H1 (cell line): ENCODE data around the gene BTBD16. TPM values are rescaled to one million over a fixed set of nuclear protein-coding genes. Genes with fewer than 3 reads are reported as not detected.

ENCODE experiments used
- CTCF ChIA-PET: fragments of 300-600 bp; sonication (Branson Sonifier 250); formaldehyde crosslinking; loops from one replicate; lab custom pipeline; 2021; ENCODE audit not compliant: partially characterized antibody; lab: Charles Lee
- POLR2A ChIA-PET: fragments of 300-600 bp; sonication (Branson Sonifier 250); formaldehyde crosslinking; loops from one replicate; lab custom pipeline; 2021; ENCODE audit warnings: inconsistent platforms; ENCODE audit not compliant: partially characterized antibody; lab: Charles Lee
- DNase-seq, 2 experiments: peaks; one replicate each; pipeline versions ENCODE4 v3.0.0 to v3.0.0-alpha.2; 2010 to 2022; ENCODE audit warnings: low spot score in 2 of 2, low read depth in 1 of 2, mixed read lengths in 1 of 2
- FAIRE-seq: peaks from 2 replicates; lab custom pipeline; 2011; peaks lifted over from hg19 to GRCh38; lab: Jason Lieb, UNC
- H2AFZ ChIP-seq: 2 replicates; pipeline ENCODE4 v1.8.1; 2012; ENCODE audit warnings: low read length, inconsistent platforms
- H2AK5ac ChIP-seq: 2 replicates; pipeline ENCODE4 v1.6.1; 2013; ENCODE audit warnings: low read depth, low read length
- H2BK120ac ChIP-seq: replicated peaks from 2 replicates; pipeline ENCODE3; 2013; ENCODE audit warnings: low read depth, low read length, inconsistent platforms
- H2BK12ac ChIP-seq: 2 replicates; pipeline ENCODE4 v1.6.1; 2013; ENCODE audit warnings: low read depth, low read length
- H2BK15ac ChIP-seq: 2 replicates; pipeline ENCODE4 v1.6.1; 2013; ENCODE audit warnings: low read length
- H2BK20ac ChIP-seq: 2 replicates; pipeline ENCODE4 v1.6.1; 2013; ENCODE audit warnings: low read length
- H2BK5ac ChIP-seq: 2 replicates; pipeline ENCODE4 v1.6.1; 2013; ENCODE audit warnings: low read depth, low read length
- H3K14ac ChIP-seq: 2 replicates; pipeline ENCODE4 v1.6.1; 2013; ENCODE audit warnings: inconsistent platforms; ENCODE audit not compliant: insufficient read length
- H3K18ac ChIP-seq: 2 replicates; pipeline ENCODE4 v1.6.1; 2013; ENCODE audit warnings: low read length; ENCODE audit errors: extremely low read depth
- H3K23ac ChIP-seq: 2 replicates; pipeline ENCODE4 v1.6.1; 2013; ENCODE audit warnings: inconsistent platforms; ENCODE audit not compliant: insufficient read length
- H3K23me2 ChIP-seq: 2 replicates; pipeline ENCODE4 v1.6.1; 2013; ENCODE audit warnings: low read depth, low read length
- H3K27ac ChIP-seq: 2 replicates; pipeline ENCODE4 v1.6.1; 2011; ENCODE audit warnings: low read depth, low read length, inconsistent platforms
- H3K27me3 ChIP-seq, 4 experiments: replicated peaks in 1 of 4; 1 replicate in 1 of 4; 2 replicates in 3 of 4; pipeline versions ENCODE4 v1.6.1 to v1.8.1; 2011 to 2013; ENCODE audit warnings: low read length in 3 of 4, mild to moderate bottlenecking in 3 of 4, inconsistent platforms in 2 of 4, mixed read lengths in 2 of 4, moderate library complexity in 1 of 4; ENCODE audit not compliant: control insufficient read depth in 3 of 4, insufficient read depth in 3 of 4; ENCODE audit errors: extremely low read depth in 1 of 4
- H3K36me3 ChIP-seq, 4 experiments: 2 replicates each; pipeline versions ENCODE4 v1.6.1 to v1.8.1; 2011 to 2013; ENCODE audit warnings: mild to moderate bottlenecking in 4 of 4, low read length in 3 of 4, moderate library complexity in 2 of 4, control low read depth in 1 of 4, inconsistent platforms in 1 of 4; ENCODE audit not compliant: insufficient read depth in 4 of 4, control insufficient read depth in 2 of 4
- H3K4ac ChIP-seq: replicated peaks from 2 replicates; pipeline ENCODE3; 2013; ENCODE audit warnings: low read length, low read depth, mixed read lengths, inconsistent platforms; ENCODE audit not compliant: insufficient read length
- H3K4me1 ChIP-seq, 4 experiments: replicated peaks in 1 of 4; 1 replicate in 1 of 4; 2 replicates in 3 of 4; pipeline versions ENCODE4 v1.6.1 to v1.8.1; 2011 to 2013; ENCODE audit warnings: low read length in 3 of 4, inconsistent platforms in 2 of 4, mixed read lengths in 1 of 4; ENCODE audit not compliant: insufficient read depth in 4 of 4, control insufficient read depth in 3 of 4
- H3K4me2 ChIP-seq, 2 experiments: 2 replicates each; pipeline versions ENCODE4 v1.6.1 to v1.8.1; 2011 to 2013; ENCODE audit warnings: low read depth in 2 of 2, low read length in 2 of 2, control low read depth in 1 of 2, inconsistent platforms in 1 of 2, mild to moderate bottlenecking in 1 of 2; ENCODE audit not compliant: insufficient read depth in 1 of 2
- H3K4me3 ChIP-seq, 4 experiments: fragments of 200-600, 300-600 bp in 1 of 4; sonication (generic), shearing (Covaris generic), sonication (Bioruptor Twin) in 1 of 4; 2 replicates each; pipeline versions ENCODE4 v1.5.1 to v1.8.1; 2011 to 2016; ENCODE audit warnings: low read length in 4 of 4, low read depth in 3 of 4, control low read depth in 2 of 4, inconsistent platforms in 2 of 4, mild to moderate bottlenecking in 2 of 4, mixed read lengths in 1 of 4, moderate library complexity in 1 of 4; ENCODE audit not compliant: insufficient read depth in 2 of 4; ENCODE audit errors: extremely low read depth in 1 of 4
- H3K56ac ChIP-seq: replicated peaks from 2 replicates; pipeline ENCODE3; 2013; ENCODE audit warnings: low read depth, mild to moderate bottlenecking, mixed read lengths, low read length, inconsistent platforms; ENCODE audit not compliant: insufficient read length
- H3K79me1 ChIP-seq: 2 replicates; pipeline ENCODE4 v1.6.1; 2013; ENCODE audit warnings: low read depth, low read length, control low read depth
- H3K79me2 ChIP-seq, 2 experiments: 2 replicates each; pipeline versions ENCODE4 v1.6.1 to v1.8.1; 2012 to 2013; ENCODE audit warnings: low read length in 2 of 2, mild to moderate bottlenecking in 2 of 2, inconsistent platforms in 1 of 2; ENCODE audit not compliant: insufficient read depth in 2 of 2, control insufficient read depth in 1 of 2
- H3K9ac ChIP-seq, 4 experiments: replicated peaks in 1 of 4; 1 replicate in 1 of 4; 2 replicates in 3 of 4; pipeline versions ENCODE4 v1.6.1 to v1.8.1; 2011 to 2013; ENCODE audit warnings: low read depth in 3 of 4, low read length in 3 of 4, control low read depth in 2 of 4, mild to moderate bottlenecking in 2 of 4, moderate library complexity in 2 of 4, inconsistent platforms in 1 of 4; ENCODE audit errors: extremely low read depth in 1 of 4
- H3K9me3 ChIP-seq, 2 experiments: 2 replicates each; pipeline versions ENCODE4 v1.6.1 to v1.8.1; 2012 to 2013; ENCODE audit warnings: mild to moderate bottlenecking in 2 of 2, moderate library complexity in 2 of 2, control low read depth in 1 of 2, inconsistent platforms in 1 of 2, low read depth in 1 of 2, low read length in 1 of 2, mixed read lengths in 1 of 2; ENCODE audit not compliant: insufficient read depth in 2 of 2
- H4K20me1 ChIP-seq, 2 experiments: replicated peaks in 1 of 2; 2 replicates each; pipeline versions ENCODE3 to v1.8.1; 2011 to 2013; ENCODE audit warnings: inconsistent platforms in 2 of 2, low read length in 2 of 2, mild to moderate bottlenecking in 1 of 2; ENCODE audit not compliant: insufficient read depth in 2 of 2, control insufficient read depth in 1 of 2
- H4K5ac ChIP-seq: 2 replicates; pipeline ENCODE4 v1.6.1; 2013; ENCODE audit warnings: low read length, low read depth, mixed read lengths, inconsistent platforms; ENCODE audit not compliant: insufficient read length
- H4K8ac ChIP-seq: 2 replicates; pipeline ENCODE4 v1.8.0; 2013; ENCODE audit warnings: mild to moderate bottlenecking, moderate library complexity, low read length, inconsistent platforms; ENCODE audit not compliant: insufficient read depth; ENCODE audit errors: extremely low read depth
- H4K91ac ChIP-seq: replicated peaks from 2 replicates; pipeline ENCODE3; 2013; ENCODE audit warnings: low read length, mixed read lengths, inconsistent platforms; ENCODE audit not compliant: insufficient read length
- ATF3 ChIP-seq: IDR thresholded peaks from 2 replicates; pipeline ENCODE4 v1.6.1; 2011; ENCODE audit warnings: low read depth, mild to moderate bottlenecking, low read length; ENCODE audit not compliant: insufficient read depth
- BCL11A ChIP-seq, 2 experiments: IDR thresholded peaks; one replicate each; pipeline ENCODE4 v1.6.1; 2011; ENCODE audit warnings: low read depth in 2 of 2, low read length in 2 of 2, mild to moderate bottlenecking in 2 of 2
- EGR1 ChIP-seq: IDR thresholded peaks from 2 replicates; pipeline ENCODE4 v1.6.1; 2011; ENCODE audit warnings: low read depth, low read length, borderline replicate concordance
- NANOG ChIP-seq: IDR thresholded peaks from 2 replicates; pipeline ENCODE4 v1.6.1; 2011; ENCODE audit warnings: low read length, low read depth, mild to moderate bottlenecking, inconsistent platforms; ENCODE audit not compliant: insufficient read depth, poor library complexity, severe bottlenecking
- RXRA ChIP-seq: IDR thresholded peaks from 2 replicates; pipeline ENCODE4 v1.6.1; 2011; ENCODE audit warnings: low read depth, mild to moderate bottlenecking, low read length, moderate library complexity; ENCODE audit not compliant: insufficient read depth
- SIX5 ChIP-seq: IDR thresholded peaks from 2 replicates; pipeline ENCODE4 v1.6.1; 2011; ENCODE audit warnings: mild to moderate bottlenecking, low read depth, low read length
- TAF1 ChIP-seq: IDR thresholded peaks from 2 replicates; pipeline ENCODE4 v1.6.1; 2011; ENCODE audit warnings: mild to moderate bottlenecking, low read depth, low read length
- TCF12 ChIP-seq: IDR thresholded peaks from 2 replicates; pipeline ENCODE4 v1.6.1; 2011; ENCODE audit warnings: low read depth, mild to moderate bottlenecking, low read length
- TEAD4 ChIP-seq: IDR thresholded peaks from 2 replicates; pipeline ENCODE4 v1.6.1; 2012; ENCODE audit warnings: low read depth, low read length, inconsistent platforms, mixed read lengths
- USF2 ChIP-seq: IDR thresholded peaks from 2 replicates; pipeline ENCODE4 v1.6.1; 2011; ENCODE audit warnings: low read length, improper control_type of control experiment
- ZNF274 ChIP-seq: IDR thresholded peaks from 2 replicates; pipeline ENCODE4 v1.7.0; 2012; ENCODE audit warnings: low read length, borderline replicate concordance; ENCODE audit errors: extremely low read depth
- WGBS, 2 experiments: shearing (Covaris generic) in 1 of 2; methylation state at CpG; one replicate each; pipeline versions ENCODE4 v1.1.6 to v1.1.7; 2013 to 2015; ENCODE audit warnings: low lambda C conversion rate in 2 of 2, mixed read lengths in 2 of 2, inconsistent platforms in 1 of 2, low coverage in 1 of 2, missing lambda C conversion rate in 1 of 2; ENCODE audit not compliant: insufficient replicate concordance in 2 of 2, insufficient coverage in 1 of 2, insufficient read length in 1 of 2; ENCODE audit errors: extremely low coverage in 1 of 2, missing lambda C conversion rate in 1 of 2; 5-methylcytosine and 5-hydroxymethylcytosine counted together
- polyA plus RNA-seq, 7 experiments: library from polyadenylated mRNA; depleted of rRNA in 3 of 7; stranded (reverse) in 5 of 7; unstranded in 2 of 7; fragments of >200 nt in 5 of 7; fragments of 200-250 nt in 2 of 7; gene quantifications; 1 replicate in 5 of 7; 2 replicates in 1 of 7; 4 replicates in 1 of 7; pipeline versions ENCODE4 v1.2.1 to v1.2.3, GENCODE V29; 2011 to 2013; ENCODE audit warnings: missing spikeins in 2 of 7, mixed read lengths in 2 of 7
- total RNA-seq: library from RNA; stranded (reverse); fragmentation: NEBNext Ultra II Directional; extraction: Animal tissue kit (Norgen Biotek cat#: 25700); gene quantifications from 2 replicates; pipeline ENCODE4 v1.2.1, GENCODE V29; 2021

BTBD16 gene
- total and polyA plus RNA-seq, 2 of the 8 experiments (the other 6 are each of a cell fraction or from before 2014, with no cell fraction given), result 0.05 TPM; not detected in 1

GRCh38 chr10:122269059-122269687 is 1.9 kb upstream of the BTBD16 start:
- Histone ChIP-seq H3K9ac (no peak overlapping the region), H3K4me1 (peaks cover 0 to 2% (median 0%) of the 10 kb centered on the region in 4 experiments; a peak in 2 of 7 replicates), H2BK120ac (no peak overlapping the region), H3K23me2 (no peaks in the 10 kb centered on the region), H3K4me3 (no peak overlapping the region), H4K5ac (no peak overlapping the region), H4K8ac (no peak overlapping the region), H3K18ac (no peak overlapping the region), H3K23ac (no peak overlapping the region), H3K27me3 (no peaks in the 10 kb centered on the region; a peak in 1 of 7 replicates), H2BK12ac (no peak overlapping the region), H2AFZ (no peak overlapping the region), H4K20me1 (peaks cover 0 to 4% of the 10 kb centered on the region in 2 experiments), H3K4ac (no peak overlapping the region), H3K79me2 (no peaks in the 10 kb centered on the region), H2BK20ac (no peak overlapping the region), H2AK5ac (no peak overlapping the region), H2BK5ac (no peak overlapping the region), H2BK15ac (no peak overlapping the region), H3K14ac (no peak overlapping the region), H3K79me1 (no peaks in the 10 kb centered on the region), H4K91ac (no peak overlapping the region), H3K56ac (no peak overlapping the region), H3K9me3 (no peaks in the 10 kb centered on the region), H3K4me2 (no peak overlapping the region), H3K36me3 (peaks cover 0 to 4% (median under 1%) of the 10 kb centered on the region in 4 experiments; a peak in 1 of 8 replicates), H3K27ac (no peak overlapping the region)
- FAIRE-seq, result no peak
- ChIA-PET CTCF (interaction anchor here (0.6 to 5.4 kb wide), 29 partner anchors 9 to 380 kb away, joined by 3 to 58 read pairs (median 6); no protein-coding TSS in a partner anchor), POLR2A (interaction anchor here (2.5 kb wide), 1 partner anchor 11 kb away, joined by 12 read pairs; no protein-coding TSS in a partner anchor)
- TF ChIP-seq TAF1 (no peak), ATF3 (no peak), ZNF274 (no peak), TEAD4 (0 out of 2 replicates have a peak, but pooled peaks have one; percentile 9), SIX5 (no peak), EGR1 (no peak), TCF12 (0 out of 2 replicates have a peak, but pooled peaks have one; percentile 56), RXRA (no peak), NANOG (no peak), BCL11A (IDR thresholded peaks at IDR 0.05; ENCODE audit: low read depth in 2 of 2, low read length in 2 of 2) (no peak), USF2 (no peak)
- WGBS, 2 experiments, result 83% methylated on average over 10 of the region's 10 CpGs; no CpG with 5 or more reads in 1 of the 2 experiments
- DNase-seq, result no peak
